Measurements from ENCODE around the gene PRDM11. TPM values are rescaled to one million over a fixed set of nuclear protein-coding genes. Genes with fewer than 3 reads are reported as not detected.

Gene PRDM11
- total RNA-seq, 2 experiments from 2014 or later, result 2.5 to 3.4 TPM

DNA sequence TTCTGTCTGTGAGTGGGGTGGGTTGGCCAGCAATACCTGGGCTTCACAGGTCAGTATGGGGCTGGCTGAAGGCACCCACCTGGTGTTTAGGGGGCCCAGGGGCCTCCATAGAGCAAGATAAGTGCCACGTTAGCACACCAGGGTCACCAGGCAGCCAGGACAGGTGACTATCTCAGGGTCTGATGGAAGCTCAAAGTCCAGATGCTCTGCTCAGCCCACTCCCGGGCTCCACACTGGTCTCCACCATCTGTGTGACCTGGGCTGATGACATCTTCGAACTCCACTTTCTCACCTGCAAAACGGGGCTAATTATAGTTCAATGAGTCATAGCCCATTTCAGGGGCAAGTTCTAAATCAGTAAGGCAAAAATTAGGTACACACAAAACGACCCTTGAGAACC is 39.4 kb upstream of the PRDM11 start:
- H3K27me3 Mint-ChIP-seq, result peaks cover 25% of the 10 kb centered on the region
- peaks cover 22% of the 10 kb centered on the region for H3K4me1 ChIP-seq (ENCODE audit: insufficient read depth, low read length)
- CTCF ChIA-PET, result interaction anchor here (1.5 kb wide), 1 partner anchor 171 kb away, joined by 9 read pairs; no protein-coding TSS in a partner anchor

GRCh38 chr11:45108070-45109064 is 38.1 kb upstream of the PRDM11 start:
- no peaks in the 10 kb centered on the region for H3K9me3 Mint-ChIP-seq
- peaks cover 38% of the 10 kb centered on the region for H3K27me3 Mint-ChIP-seq
- Histone ChIP-seq H3K36me3 (ENCODE audit: insufficient read depth, low read length) (no peaks in the 10 kb centered on the region), H3K4me1 (ENCODE audit: insufficient read depth, low read length) (peaks cover 8% of the 10 kb centered on the region), H3K9me3 (ENCODE audit: control insufficient read depth in 1 of 2, insufficient read depth in 1 of 2, low read length in 2 of 2) (no peaks in the 10 kb centered on the region), H3K4me3 (ENCODE audit: low read length) (no peak overlapping the region), H3K27ac (ENCODE audit: low read depth in 1 of 2, low read length in 2 of 2) (no peak overlapping the region), H3K27me3 (ENCODE audit: control insufficient read depth in 1 of 2, insufficient read depth in 2 of 2, low read length in 2 of 2) (no peaks in the 10 kb centered on the region)
- DNase-seq, result no peak
- ChIA-PET POLR2A (interaction anchor here (1.2 kb wide), 1 partner anchor 172 kb away, joined by 4 read pairs; no protein-coding TSS in a partner anchor), CTCF (interaction anchor here (1.5 to 2.0 kb wide), 2 partner anchors 172 to 181 kb away, joined by 5 to 9 read pairs; no protein-coding TSS in a partner anchor)
- H3K4me1 Mint-ChIP-seq (ENCODE audit: low read depth), result peaks cover under 1% of the 10 kb centered on the region
- no peak overlapping the region for H3K4me3 Mint-ChIP-seq
- ATAC-seq (ENCODE audit: poor library complexity), result no peak
- H3K36me3 Mint-ChIP-seq (ENCODE audit: low read depth), result no peaks in the 10 kb centered on the region
- no peak for TF ChIP-seq CTCF (IDR thresholded peaks at IDR 0.05)
- intact Hi-C loops (cut with DNase I, micrococcal nuclease), result loop anchor here (10.0 kb wide), 2 partner anchors 384 to 464 kb away; partner anchors contain the start of gene TSPAN18 (in 1 of the 2)
- H3K27ac Mint-ChIP-seq, result no peak overlapping the region

More for the DNA sequence above, 39.4 kb upstream of the PRDM11 start:
- Histone ChIP-seq H3K9me3 (ENCODE audit: control insufficient read depth in 1 of 2, insufficient read depth in 1 of 2, low read length in 2 of 2) (no peaks in the 10 kb centered on the region), H3K4me3 (ENCODE audit: low read length) (no peak overlapping the region), H3K27me3 (ENCODE audit: control insufficient read depth in 1 of 2, insufficient read depth in 2 of 2, low read length in 2 of 2) (no peaks in the 10 kb centered on the region), H3K27ac (ENCODE audit: low read depth in 1 of 2, low read length in 2 of 2) (no peak overlapping the region), H3K36me3 (ENCODE audit: insufficient read depth, low read length) (no peaks in the 10 kb centered on the region)
- H3K4me3 Mint-ChIP-seq, result no peak overlapping the region
- peak in 1 of 14 experiments; percentile 5 for DNase-seq
- H3K27ac Mint-ChIP-seq, result no peak overlapping the region
- no peak for TF ChIP-seq CTCF (IDR thresholded peaks at IDR 0.05)
- intact Hi-C loops (cut with DNase I, micrococcal nuclease), result loop anchor here (10.0 kb wide), 2 partner anchors 382 to 462 kb away; partner anchors contain the start of gene TSPAN18 (in 1 of the 2)
- POLR2A ChIA-PET, result no interaction called here
- H3K4me1 Mint-ChIP-seq (ENCODE audit: low read depth), result peaks cover 13% of the 10 kb centered on the region
- H3K36me3 Mint-ChIP-seq (ENCODE audit: low read depth), result no peaks in the 10 kb centered on the region
- H3K9me3 Mint-ChIP-seq, result no peaks in the 10 kb centered on the region
- no peak for ATAC-seq (ENCODE audit: poor library complexity)

GRCh38 chr11:45109400-45109799 is 37.0 kb upstream of the PRDM11 start:
- intact Hi-C loops (cut with DNase I, micrococcal nuclease), result loop anchor here (10.0 kb wide), 2 partner anchors 385 to 465 kb away; partner anchors contain the start of gene TSPAN18 (in 1 of the 2)
- H3K4me1 Mint-ChIP-seq (ENCODE audit: low read depth), result no peaks in the 10 kb centered on the region
- ATAC-seq (ENCODE audit: poor library complexity), result no peak

More at GRCh38 chr11:45109400-45109799, 37.0 kb upstream of the PRDM11 start:
- no peaks in the 10 kb centered on the region for H3K36me3 ChIP-seq (ENCODE audit: insufficient read depth, low read length)
- H3K36me3 Mint-ChIP-seq (ENCODE audit: low read depth), result no peaks in the 10 kb centered on the region
- H3K4me3 Mint-ChIP-seq, result no peak overlapping the region
- H3K27ac Mint-ChIP-seq, result no peak overlapping the region
- peaks cover 7% of the 10 kb centered on the region for H3K4me1 ChIP-seq (ENCODE audit: insufficient read depth, low read length)
- TF ChIP-seq CTCF (IDR thresholded peaks at IDR 0.05), result no peak
- peaks cover 0 to 2% of the 10 kb centered on the region in 2 experiments for H3K27me3 ChIP-seq (ENCODE audit: control insufficient read depth in 1 of 2, insufficient read depth in 2 of 2, low read length in 2 of 2)
- DNase-seq, result no peak
- no peaks in the 10 kb centered on the region for H3K9me3 ChIP-seq (ENCODE audit: control insufficient read depth in 1 of 2, insufficient read depth in 1 of 2, low read length in 2 of 2)
- H3K9me3 Mint-ChIP-seq, result no peaks in the 10 kb centered on the region
- peaks cover 46% of the 10 kb centered on the region for H3K27me3 Mint-ChIP-seq
- no peak overlapping the region for H3K27ac ChIP-seq (ENCODE audit: low read depth in 1 of 2, low read length in 2 of 2)
- ChIA-PET CTCF (interaction anchor here (1.0 to 2.2 kb wide), 4 partner anchors 173 to 662 kb away, joined by 3 to 17 read pairs (median 4); no protein-coding TSS in a partner anchor), POLR2A (no interaction called here)
- H3K4me3 ChIP-seq (ENCODE audit: low read length), result no peak overlapping the region
